HUES48 (cell line): Measurements from ENCODE around the gene UPK3BL2.
"Not testable (repeated sequence)": the region's sequence is repeated elsewhere in the genome, so short reads cannot be mapped to it uniquely, and the experiment has no call there.

Source experiments
- H3K27ac ChIP-seq: one replicate; pipeline ENCODE4 v1.7.0; 2013; ENCODE audit warnings: low read depth, low read length, inconsistent platforms
- H3K27me3 ChIP-seq: 2 replicates; pipeline ENCODE4 v1.6.1; 2013; ENCODE audit warnings: mild to moderate bottlenecking, low read length; ENCODE audit not compliant: control insufficient read depth, insufficient read depth
- H3K36me3 ChIP-seq: 2 replicates; pipeline ENCODE4 v1.6.1; 2013; ENCODE audit warnings: low read length; ENCODE audit not compliant: control insufficient read depth, insufficient read depth
- H3K4me1 ChIP-seq: 2 replicates; pipeline ENCODE4 v1.6.1; 2013; ENCODE audit warnings: mild to moderate bottlenecking, low read length; ENCODE audit not compliant: control insufficient read depth, insufficient read depth
- H3K4me3 ChIP-seq: 2 replicates; pipeline ENCODE4 v1.5.1; 2013; ENCODE audit warnings: mild to moderate bottlenecking, low read depth, low read length
- H3K9ac ChIP-seq: 2 replicates; pipeline ENCODE4 v1.6.1; 2013; ENCODE audit warnings: mild to moderate bottlenecking, low read depth, low read length, moderate library complexity
- H3K9me3 ChIP-seq: 2 replicates; pipeline ENCODE4 v1.6.1; 2013; ENCODE audit warnings: low read length; ENCODE audit not compliant: control insufficient read depth, insufficient read depth

The UPK3BL2 gene

DNA sequence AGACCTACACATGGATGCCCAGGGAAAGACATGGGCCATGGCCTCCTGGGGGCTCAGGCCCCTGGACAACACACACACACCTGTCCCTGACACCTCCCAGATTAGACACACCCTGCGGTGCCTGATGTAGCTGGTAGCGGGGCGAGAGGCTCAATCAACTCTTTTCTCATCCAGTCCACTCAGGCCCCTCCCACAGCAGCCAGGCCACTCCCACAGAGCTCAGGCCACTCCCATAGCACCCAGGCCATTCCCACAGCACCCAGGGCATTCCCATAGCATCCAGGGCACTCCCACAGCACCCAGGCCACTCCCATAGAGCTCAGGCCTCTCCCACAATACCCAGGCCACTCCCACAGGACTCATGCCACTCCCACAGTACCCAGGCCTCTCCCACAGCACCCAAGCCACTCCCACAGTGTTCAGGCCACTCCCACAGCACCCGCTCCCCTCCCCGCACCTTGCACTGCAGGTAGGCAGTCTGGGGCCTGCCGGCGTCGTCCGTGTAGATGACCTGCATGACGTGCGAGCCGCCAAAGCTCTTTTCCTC, 52.9 kb downstream of the UPK3BL2 start:
- H3K4me3 ChIP-seq, H3K27me3 ChIP-seq, H3K4me1 ChIP-seq, H3K27ac ChIP-seq, H3K9me3 ChIP-seq, H3K36me3 ChIP-seq, H3K9ac ChIP-seq: not testable (repeated sequence)
